Mesenchymal stem cell (in vitro differentiated cells and primary cell): Measurements from ENCODE around the gene PSTPIP1.

Source experiments
- DNase-seq: peaks from one replicate; pipeline ENCODE4 v3.0.0-alpha.2; 2013
- H2AFZ ChIP-seq: one replicate; pipeline ENCODE4 v1.6.1; 2013; ENCODE audit warnings: low read depth, mild to moderate bottlenecking, control low read depth, inconsistent platforms, low read length, moderate library complexity
- H2AK5ac ChIP-seq: 2 replicates; pipeline ENCODE4 v1.6.1; 2013; ENCODE audit warnings: low read length, moderate library complexity, mild to moderate bottlenecking, inconsistent platforms; ENCODE audit not compliant: severe bottlenecking
- H2BK120ac ChIP-seq: one replicate; pipeline ENCODE4 v1.6.1; 2013; ENCODE audit warnings: low read depth, mild to moderate bottlenecking, inconsistent platforms, low read length, moderate library complexity
- H2BK12ac ChIP-seq, 2 experiments: one replicate each; pipeline ENCODE4 v1.6.1; 2013; ENCODE audit warnings: inconsistent platforms in 2 of 2, low read length in 2 of 2, mild to moderate bottlenecking in 2 of 2, moderate library complexity in 2 of 2, control low read depth in 1 of 2
- H2BK15ac ChIP-seq: one replicate; pipeline ENCODE4 v1.6.1; 2013; ENCODE audit warnings: mild to moderate bottlenecking, low read depth, inconsistent platforms; ENCODE audit not compliant: poor library complexity, severe bottlenecking
- H2BK5ac ChIP-seq: 2 replicates; pipeline ENCODE4 v1.6.1; 2013; ENCODE audit warnings: low read depth, mild to moderate bottlenecking, low read length, control low read depth, inconsistent platforms; ENCODE audit not compliant: poor library complexity, severe bottlenecking
- H3K14ac ChIP-seq, 2 experiments: one replicate each; pipeline ENCODE4 v1.6.1; 2013; ENCODE audit warnings: inconsistent platforms in 2 of 2, low read length in 2 of 2, control low read depth in 1 of 2, mild to moderate bottlenecking in 1 of 2, moderate library complexity in 1 of 2
- H3K18ac ChIP-seq, 2 experiments: one replicate each; pipeline ENCODE4 v1.6.1; 2013; ENCODE audit warnings: inconsistent platforms in 2 of 2, low read length in 2 of 2, control low read depth in 1 of 2, low read depth in 1 of 2, mild to moderate bottlenecking in 1 of 2
- H3K23ac ChIP-seq, 2 experiments: one replicate each; pipeline ENCODE4 v1.6.1; 2013; ENCODE audit warnings: inconsistent platforms in 2 of 2, low read length in 2 of 2, mild to moderate bottlenecking in 2 of 2, moderate library complexity in 2 of 2, control low read depth in 1 of 2
- H3K27ac ChIP-seq: 2 replicates; pipeline ENCODE4 v1.5.1; 2013; ENCODE audit warnings: mild to moderate bottlenecking, moderate library complexity, low read length, control low read depth, inconsistent platforms; ENCODE audit not compliant: poor library complexity, severe bottlenecking
- H3K27me3 ChIP-seq, 2 experiments: 2 replicates each; pipeline versions ENCODE4 v1.6.1 to v1.7.0; 2013; ENCODE audit warnings: low read length in 2 of 2, mild to moderate bottlenecking in 2 of 2, moderate library complexity in 2 of 2, control low read depth in 1 of 2, inconsistent platforms in 1 of 2; ENCODE audit not compliant: control insufficient read depth in 1 of 2, insufficient read depth in 1 of 2
- H3K36me3 ChIP-seq, 2 experiments: 2 replicates each; pipeline versions ENCODE4 v1.6.1 to v1.7.0; 2013; ENCODE audit warnings: low read length in 2 of 2, control low read depth in 1 of 2, inconsistent platforms in 1 of 2, low read depth in 1 of 2, mild to moderate bottlenecking in 1 of 2; ENCODE audit not compliant: insufficient read depth in 2 of 2, control insufficient read depth in 1 of 2
- H3K4ac ChIP-seq, 2 experiments: one replicate each; pipeline ENCODE4 v1.6.1; 2013; ENCODE audit warnings: inconsistent platforms in 2 of 2, low read length in 2 of 2, mild to moderate bottlenecking in 2 of 2, moderate library complexity in 2 of 2, control low read depth in 1 of 2, low read depth in 1 of 2
- H3K4me1 ChIP-seq: 2 replicates; pipeline ENCODE4 v1.6.1; 2013; ENCODE audit warnings: low read depth, low read length, control low read depth; ENCODE audit not compliant: control insufficient read depth, insufficient read depth
- H3K4me2 ChIP-seq: 2 replicates; pipeline ENCODE4 v1.6.1; 2013; ENCODE audit warnings: low read length, mild to moderate bottlenecking, inconsistent platforms; ENCODE audit not compliant: poor library complexity, severe bottlenecking
- H3K4me3 ChIP-seq, 2 experiments: 2 replicates each; pipeline versions ENCODE4 v1.5.1 to v1.7.0; 2013; ENCODE audit warnings: low read length in 2 of 2, mild to moderate bottlenecking in 2 of 2, control low read depth in 1 of 2, low read depth in 1 of 2; ENCODE audit not compliant: insufficient read depth in 1 of 2
- H3K79me1 ChIP-seq: replicated peaks from 2 replicates; pipeline ENCODE4 v1.6.1; 2013; ENCODE audit warnings: mild to moderate bottlenecking, control low read depth, low read length, inconsistent platforms; ENCODE audit not compliant: poor library complexity, severe bottlenecking
- H3K9ac ChIP-seq: 2 replicates; pipeline ENCODE4 v1.7.0; 2013; ENCODE audit warnings: mild to moderate bottlenecking, low read length, moderate library complexity
- H3K9me3 ChIP-seq: 2 replicates; pipeline ENCODE4 v1.7.0; 2013; ENCODE audit warnings: mild to moderate bottlenecking, low read length; ENCODE audit not compliant: control insufficient read depth
- H4K8ac ChIP-seq: one replicate; pipeline ENCODE4 v1.6.1; 2013; ENCODE audit warnings: inconsistent platforms, mild to moderate bottlenecking, low read length, moderate library complexity
- H4K91ac ChIP-seq: one replicate; pipeline ENCODE4 v1.6.1; 2013; ENCODE audit warnings: mild to moderate bottlenecking, low read length, inconsistent platforms
- WGBS: methylation state at CpG from one replicate; pipeline ENCODE4 v1.1.7; 2013; ENCODE audit warnings: mixed read lengths; 5-methylcytosine and 5-hydroxymethylcytosine counted together

Gene PSTPIP1

GRCh38 chr15:77009176-77009575, 14.2 kb downstream of the PSTPIP1 start:
- Histone ChIP-seq H3K4me3 (no peak overlapping the region), H3K14ac (no peak overlapping the region), H3K9ac (no peak overlapping the region), H3K79me1 (no peaks in the 10 kb centered on the region), H3K23ac (no peak overlapping the region), H3K27ac (no peak overlapping the region), H2BK12ac (no peak overlapping the region), H3K18ac (no peak overlapping the region), H3K4me1 (peaks cover 5% of the 10 kb centered on the region), H3K27me3 (peaks cover 25 to 26% of the 10 kb centered on the region in 2 experiments), H4K91ac (no peak overlapping the region), H2AFZ (no peak overlapping the region), H3K4me2 (no peak overlapping the region), H2BK5ac (no peak overlapping the region), H2AK5ac (no peak overlapping the region), H3K9me3 (no peaks in the 10 kb centered on the region), H3K36me3 (no peaks in the 10 kb centered on the region), H2BK15ac (no peak overlapping the region), H2BK120ac (no peak overlapping the region), H4K8ac (no peak overlapping the region), H3K4ac (no peak overlapping the region)
- 74% methylated on average over 6 of the region's 6 CpGs for WGBS
- DNase-seq, result no peak

GRCh38 chr15:77009646-77010311, 14.9 kb downstream of the PSTPIP1 start:
- Histone ChIP-seq H3K9ac (no peak overlapping the region), H2BK5ac (no peak overlapping the region), H3K4me3 (no peak overlapping the region), H2BK15ac (no peak overlapping the region), H3K14ac (no peak overlapping the region), H2AFZ (no peak overlapping the region), H2AK5ac (no peak overlapping the region), H3K4me2 (no peak overlapping the region), H3K36me3 (no peaks in the 10 kb centered on the region), H3K79me1 (no peaks in the 10 kb centered on the region), H4K8ac (no peak overlapping the region), H3K27me3 (peaks cover 23 to 26% of the 10 kb centered on the region in 2 experiments), H3K27ac (no peak overlapping the region), H2BK120ac (no peak overlapping the region), H2BK12ac (no peak overlapping the region), H3K9me3 (no peaks in the 10 kb centered on the region), H3K4ac (no peak overlapping the region), H4K91ac (no peak overlapping the region), H3K4me1 (peaks cover 5% of the 10 kb centered on the region), H3K23ac (no peak overlapping the region), H3K18ac (no peak overlapping the region)
- DNase-seq, result no peak
- WGBS, result 88% methylated on average over 14 of the region's 14 CpGs

GRCh38 chr15:77010312-77010686, 15.4 kb downstream of the PSTPIP1 start:
- peak overlapping the region in 1 of 2 experiments; percentile 89 for H3K14ac ChIP-seq
- no peaks in the 10 kb centered on the region for H3K9me3 ChIP-seq
- H3K23ac ChIP-seq, result no peak overlapping the region
- no peak overlapping the region for H4K91ac ChIP-seq
- H3K4me2 ChIP-seq, result no peak overlapping the region
- no peak overlapping the region for H2BK5ac ChIP-seq
- no peak overlapping the region for H3K27ac ChIP-seq
- no peak overlapping the region for H2BK15ac ChIP-seq
- H2BK120ac ChIP-seq, result no peak overlapping the region
- no peak overlapping the region for H2BK12ac ChIP-seq
- no peaks in the 10 kb centered on the region for H3K79me1 ChIP-seq
- 77% methylated on average over 4 of the region's 4 CpGs for WGBS
- H4K8ac ChIP-seq, result no peak overlapping the region
- no peaks in the 10 kb centered on the region for H3K36me3 ChIP-seq
- H2AK5ac ChIP-seq, result no peak overlapping the region
- H3K18ac ChIP-seq, result no peak overlapping the region
- H3K27me3 ChIP-seq, result peaks cover 26% of the 10 kb centered on the region in 2 experiments
- no peak for DNase-seq
- no peak overlapping the region for H3K9ac ChIP-seq
- no peak overlapping the region for H2AFZ ChIP-seq
- no peak overlapping the region for H3K4ac ChIP-seq
- peaks cover 5% of the 10 kb centered on the region for H3K4me1 ChIP-seq
- no peak overlapping the region for H3K4me3 ChIP-seq

GRCh38 chr15:77010857-77011256, 15.9 kb downstream of the PSTPIP1 start:
- no peak for DNase-seq
- H3K14ac ChIP-seq, result no peak overlapping the region
- peaks cover 5% of the 10 kb centered on the region for H3K4me1 ChIP-seq
- no peak overlapping the region for H4K8ac ChIP-seq
- H3K4me3 ChIP-seq, result no peak overlapping the region
- no peak overlapping the region for H3K4me2 ChIP-seq
- H2BK5ac ChIP-seq, result no peak overlapping the region
- no peak overlapping the region for H3K9ac ChIP-seq
- no peak overlapping the region for H3K4ac ChIP-seq
- no peaks in the 10 kb centered on the region for H3K79me1 ChIP-seq
- H3K9me3 ChIP-seq, result no peaks in the 10 kb centered on the region
- no peak overlapping the region for H2BK12ac ChIP-seq
- no peak overlapping the region for H3K18ac ChIP-seq
- H3K36me3 ChIP-seq, result no peaks in the 10 kb centered on the region
- no peak overlapping the region for H2AK5ac ChIP-seq
- no peak overlapping the region for H2AFZ ChIP-seq
- H3K27me3 ChIP-seq, result peaks cover 26 to 32% of the 10 kb centered on the region in 2 experiments
- H2BK15ac ChIP-seq, result no peak overlapping the region
- WGBS, result 74% methylated on average over 3 of the region's 4 CpGs
- H4K91ac ChIP-seq, result no peak overlapping the region
- H3K23ac ChIP-seq, result no peak overlapping the region
- H2BK120ac ChIP-seq, result no peak overlapping the region
- H3K27ac ChIP-seq, result no peak overlapping the region
